Activated CD8-positive, alpha-beta T cell treated with anti-CD3 and anti-CD28 coated beads for 36 hours (primary cell): ENCODE results near the gene TMEM236. TPM values are rescaled to one million over a fixed set of nuclear protein-coding genes. Genes with fewer than 3 reads are reported as not detected.

ENCODE experiments used
- ATAC-seq: fragments of 200-7000 bp; cut with Tn5 transposase; one replicate; pipeline ENCODE4 v1.10.0; 2021; ENCODE audit warnings: mild to moderate bottlenecking, moderate library complexity
- CTCF ChIA-PET: fragments of 350-600 bp; sonication (Branson Sonifier 250); formaldehyde crosslinking; loops from one replicate; lab custom pipeline; 2021; ENCODE audit warnings: antibody characterized with exemption; lab: Charles Lee
- POLR2A ChIA-PET: fragments of 350-600 bp; sonication (Branson Sonifier 250); formaldehyde crosslinking; loops from one replicate; lab custom pipeline; 2021; ENCODE audit warnings: antibody characterized with exemption; lab: Charles Lee
- DNase-seq: peaks from one replicate; pipeline ENCODE4 v3.0.0-alpha.2; 2020
- H3K27ac Mint-ChIP-seq: one replicate; pipeline ENCODE4 v1.8.0; 2021; ENCODE audit warnings: mild to moderate bottlenecking, mixed read lengths
- H3K27me3 Mint-ChIP-seq: one replicate; pipeline ENCODE4 v1.8.0; 2021; ENCODE audit warnings: mixed read lengths
- H3K36me3 Mint-ChIP-seq: one replicate; pipeline ENCODE4 v1.8.0; 2021; ENCODE audit warnings: low read depth, mixed read lengths
- H3K4me1 Mint-ChIP-seq: one replicate; pipeline ENCODE4 v1.8.0; 2021; ENCODE audit warnings: low read depth, mixed read lengths
- H3K4me3 Mint-ChIP-seq: one replicate; pipeline ENCODE4 v1.8.0; 2021; ENCODE audit warnings: mild to moderate bottlenecking, moderate library complexity, mixed read lengths
- H3K9me3 Mint-ChIP-seq: one replicate; pipeline ENCODE4 v1.8.0; 2021; ENCODE audit warnings: mixed read lengths
- intact Hi-C: fragments of 100-400 bp; cut with micrococcal nuclease; formaldehyde crosslinking; loops from one replicate; pipeline ENCODE4 v1.10.0; 2022
- total RNA-seq, 2 experiments: library from RNA; stranded (reverse); gene quantifications; one replicate each; pipeline ENCODE4 v1.2.3, GENCODE V29; 2021
- TF ChIP-seq, protein P1 (sequence below): fragments of 200-600 bp; IDR thresholded peaks from one replicate; pipeline ENCODE4 v1.8.0; 2022; ENCODE audit warnings: antibody characterized with exemption, mild to moderate bottlenecking

The TMEM236 gene
- total RNA-seq, 2 experiments from 2014 or later = 0.11 to 0.16 TPM

DNA sequence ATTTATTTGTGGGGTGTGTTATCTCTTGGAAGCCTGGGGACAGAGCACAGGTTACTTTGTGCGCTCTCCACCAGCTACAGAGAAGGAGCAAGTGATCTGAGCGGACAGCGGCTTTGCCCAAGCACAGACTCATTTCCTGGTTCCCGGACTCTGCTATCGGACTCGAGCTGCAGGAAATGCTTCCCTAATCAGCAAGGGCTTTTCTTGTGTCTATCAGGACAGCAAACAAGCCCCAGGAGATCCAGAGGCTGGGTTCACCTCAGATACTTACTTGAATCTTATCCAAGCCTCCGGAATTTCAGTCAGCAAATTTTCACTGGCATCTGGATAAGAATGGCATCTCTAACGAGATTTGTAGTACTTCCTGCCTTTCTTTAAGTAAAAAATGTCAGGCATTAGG is 84.9 kb downstream of the TMEM236 start:
- CTCF ChIA-PET = interaction anchor here (1.4 kb wide), 1 partner anchor 23 kb away, joined by 4 read pairs; no protein-coding TSS in a partner anchor
- Mint-ChIP-seq H3K27me3 (peaks cover 8% of the 10 kb centered on the region), H3K4me1 (no peaks in the 10 kb centered on the region), H3K9me3 (no peaks in the 10 kb centered on the region), H3K4me3 (no peak overlapping the region), H3K27ac (no peak overlapping the region), H3K36me3 (no peaks in the 10 kb centered on the region)
- POLR2A ChIA-PET = no interaction called here
- DNase-seq (no peak), ATAC-seq (no peak)
- TF ChIP-seq, protein P1, sequence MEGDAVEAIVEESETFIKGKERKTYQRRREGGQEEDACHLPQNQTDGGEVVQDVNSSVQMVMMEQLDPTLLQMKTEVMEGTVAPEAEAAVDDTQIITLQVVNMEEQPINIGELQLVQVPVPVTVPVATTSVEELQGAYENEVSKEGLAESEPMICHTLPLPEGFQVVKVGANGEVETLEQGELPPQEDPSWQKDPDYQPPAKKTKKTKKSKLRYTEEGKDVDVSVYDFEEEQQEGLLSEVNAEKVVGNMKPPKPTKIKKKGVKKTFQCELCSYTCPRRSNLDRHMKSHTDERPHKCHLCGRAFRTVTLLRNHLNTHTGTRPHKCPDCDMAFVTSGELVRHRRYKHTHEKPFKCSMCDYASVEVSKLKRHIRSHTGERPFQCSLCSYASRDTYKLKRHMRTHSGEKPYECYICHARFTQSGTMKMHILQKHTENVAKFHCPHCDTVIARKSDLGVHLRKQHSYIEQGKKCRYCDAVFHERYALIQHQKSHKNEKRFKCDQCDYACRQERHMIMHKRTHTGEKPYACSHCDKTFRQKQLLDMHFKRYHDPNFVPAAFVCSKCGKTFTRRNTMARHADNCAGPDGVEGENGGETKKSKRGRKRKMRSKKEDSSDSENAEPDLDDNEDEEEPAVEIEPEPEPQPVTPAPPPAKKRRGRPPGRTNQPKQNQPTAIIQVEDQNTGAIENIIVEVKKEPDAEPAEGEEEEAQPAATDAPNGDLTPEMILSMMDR = no peak
- intact Hi-C loops = no loop called here

DNA sequence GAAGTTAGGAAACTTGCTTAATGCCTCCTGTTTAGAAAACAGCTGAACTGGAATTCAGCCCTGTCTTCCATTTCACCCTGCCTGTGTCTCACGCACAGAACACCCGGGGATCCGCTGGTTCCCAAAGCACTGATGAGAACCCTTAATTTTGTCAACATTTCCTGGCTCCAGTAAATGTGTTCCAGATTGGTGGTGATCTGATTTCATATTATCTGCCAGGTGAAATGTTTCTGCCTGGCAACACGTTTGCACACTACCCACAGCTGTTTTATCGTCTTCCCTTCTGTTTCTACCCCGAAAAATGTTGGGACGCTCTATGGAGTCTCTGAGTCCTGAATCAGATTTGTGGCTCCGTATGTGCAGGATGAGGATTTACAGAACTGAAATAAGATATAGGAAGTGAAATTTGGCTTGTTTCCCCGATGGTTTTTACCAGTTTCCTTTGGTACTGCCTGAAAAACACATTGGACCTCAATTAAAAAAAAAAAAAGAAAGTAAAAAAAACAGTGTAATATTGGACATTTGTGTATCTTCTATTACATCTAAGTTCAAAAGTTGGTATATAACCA is 86.2 kb downstream of the TMEM236 start:
- H3K27me3 Mint-ChIP-seq = peaks cover 8% of the 10 kb centered on the region
- H3K27ac Mint-ChIP-seq = no peak overlapping the region
- H3K4me3 Mint-ChIP-seq = no peak overlapping the region
- intact Hi-C loops = no loop called here
- H3K4me1 Mint-ChIP-seq = no peaks in the 10 kb centered on the region
- POLR2A ChIA-PET = no interaction called here
- TF ChIP-seq, protein P1 = no peak
- no peaks in the 10 kb centered on the region for H3K9me3 Mint-ChIP-seq
- DNase-seq (no peak), ATAC-seq (no peak)
- CTCF ChIA-PET = interaction anchor here (1.4 to 1.5 kb wide), 2 partner anchors 10 to 25 kb away, joined by 4 read pairs; no protein-coding TSS in a partner anchor
- no peaks in the 10 kb centered on the region for H3K36me3 Mint-ChIP-seq

DNA sequence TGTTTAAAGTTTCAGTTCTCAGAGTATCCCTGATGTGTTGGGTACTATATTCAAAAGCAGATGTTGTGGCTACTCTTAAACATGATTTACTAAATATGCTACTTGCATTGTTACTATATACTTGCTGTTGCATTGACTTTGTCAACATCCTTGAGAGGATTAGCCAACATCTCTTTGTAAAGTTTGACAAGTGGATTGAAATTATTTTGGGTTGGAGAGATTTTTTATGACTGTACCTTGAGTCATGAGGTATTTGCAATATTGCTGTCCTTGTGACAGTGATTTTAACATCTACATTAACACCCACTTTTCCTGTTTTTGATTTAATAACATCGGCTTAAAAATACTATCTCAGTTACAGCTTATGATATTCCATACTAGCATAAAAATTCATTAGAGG is 89.0 kb downstream of the TMEM236 start:
- H3K36me3 Mint-ChIP-seq = no peaks in the 10 kb centered on the region
- intact Hi-C loops = no loop called here
- no peaks in the 10 kb centered on the region for H3K4me1 Mint-ChIP-seq
- H3K27ac Mint-ChIP-seq = no peak overlapping the region
- DNase-seq = no peak
- no peak overlapping the region for H3K4me3 Mint-ChIP-seq
- H3K9me3 Mint-ChIP-seq = no peaks in the 10 kb centered on the region
- no peak for ATAC-seq
- ChIA-PET CTCF (no interaction called here), POLR2A (interaction anchor here (0.6 kb wide), 1 partner anchor 232 kb away, joined by 3 read pairs; no protein-coding TSS in a partner anchor)
- TF ChIP-seq, protein P1 = no peak
- peaks cover 11% of the 10 kb centered on the region for H3K27me3 Mint-ChIP-seq

DNA sequence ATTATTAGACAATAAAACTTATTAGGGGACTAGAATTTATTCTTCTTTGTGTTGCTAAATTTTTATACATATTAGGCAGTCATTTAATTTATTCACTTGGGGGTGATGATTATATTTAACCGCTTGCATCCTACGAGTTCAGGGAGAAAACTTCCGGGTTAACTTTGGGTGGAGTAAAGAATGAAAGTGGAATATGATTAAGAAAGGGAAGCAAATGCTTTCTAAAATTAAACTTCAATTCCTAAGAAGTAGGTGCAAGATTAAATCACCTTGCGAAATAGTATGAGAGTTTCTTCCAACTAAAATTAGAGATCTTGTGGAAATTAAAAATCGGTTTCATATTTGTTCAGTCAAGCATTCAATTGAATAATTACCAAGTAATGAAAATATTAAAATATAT is 90.6 kb downstream of the TMEM236 start:
- H3K9me3 Mint-ChIP-seq = no peaks in the 10 kb centered on the region

More for the DNA sequence above, 90.6 kb downstream of the TMEM236 start:
- TF ChIP-seq, protein P1 = no peak
- ChIA-PET POLR2A (no interaction called here), CTCF (no interaction called here)
- Mint-ChIP-seq H3K36me3 (no peaks in the 10 kb centered on the region), H3K4me1 (no peaks in the 10 kb centered on the region), H3K27ac (no peak overlapping the region), H3K27me3 (peaks cover 9% of the 10 kb centered on the region), H3K4me3 (no peak overlapping the region)
- intact Hi-C loops = no loop called here
- DNase-seq = no peak
- ATAC-seq = no peak
